Measurements from ENCODE around the gene KCTD13.
"Not testable (repeated sequence)": the region's sequence is repeated elsewhere in the genome, so short reads cannot be mapped to it uniquely, and the experiment has no call there.

KCTD13 gene

DNA sequence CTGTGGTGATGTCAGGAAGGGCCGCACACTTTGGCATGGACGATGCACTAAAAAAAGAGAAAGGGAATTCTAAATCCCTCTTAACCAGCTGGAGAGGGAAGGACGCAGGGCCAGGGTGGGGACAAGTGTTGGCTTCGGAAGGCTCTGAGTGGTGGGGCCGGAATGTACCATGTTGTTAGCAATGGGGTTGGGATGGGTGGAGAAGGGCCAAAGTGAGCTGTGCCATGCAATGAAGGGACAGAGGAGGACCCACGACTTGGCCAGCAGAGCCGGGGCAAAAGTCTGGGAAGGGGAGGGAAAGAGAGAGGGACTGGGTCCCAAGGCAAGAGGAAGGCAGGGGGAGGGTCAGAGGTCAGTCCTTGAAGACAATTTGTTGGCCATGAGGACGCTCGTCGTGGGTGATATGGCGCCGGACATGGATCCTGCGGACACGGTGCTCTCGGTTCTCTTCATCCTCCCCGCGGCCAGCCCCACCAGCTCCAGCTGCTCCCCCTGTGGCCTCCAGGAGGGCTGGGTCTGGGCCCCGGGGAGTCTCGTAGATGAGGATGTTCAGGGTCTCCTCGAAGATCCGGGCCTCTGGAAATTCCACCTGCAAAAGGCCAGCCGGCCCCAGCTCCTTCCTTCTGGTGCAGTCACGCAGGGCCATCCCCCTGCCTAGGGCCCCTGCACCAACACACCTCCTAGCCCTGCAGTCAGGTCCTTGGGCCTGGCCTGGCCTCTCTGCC is 19.3 kb downstream of the KCTD13 start:
- no peak for DNase-seq

GRCh38 chr16:29905668-29906067 is 20.4 kb downstream of the KCTD13 start:
- DNase-seq = no peak

- no peak for DNase-seq
Observed at GRCh38 chr16:29904947-29905346, 21.1 kb downstream of the KCTD13 start.

- no peak for DNase-seq
Observed at GRCh38 chr16:29903590-29903989, 22.4 kb downstream of the KCTD13 start.

- no peak for DNase-seq
Observed at GRCh38 chr16:29901607-29901945, 24.4 kb downstream of the KCTD13 start.

GRCh38 chr16:29900888-29901606 is 25.0 kb downstream of the KCTD13 start:
- DNase-seq = no peak

DNA sequence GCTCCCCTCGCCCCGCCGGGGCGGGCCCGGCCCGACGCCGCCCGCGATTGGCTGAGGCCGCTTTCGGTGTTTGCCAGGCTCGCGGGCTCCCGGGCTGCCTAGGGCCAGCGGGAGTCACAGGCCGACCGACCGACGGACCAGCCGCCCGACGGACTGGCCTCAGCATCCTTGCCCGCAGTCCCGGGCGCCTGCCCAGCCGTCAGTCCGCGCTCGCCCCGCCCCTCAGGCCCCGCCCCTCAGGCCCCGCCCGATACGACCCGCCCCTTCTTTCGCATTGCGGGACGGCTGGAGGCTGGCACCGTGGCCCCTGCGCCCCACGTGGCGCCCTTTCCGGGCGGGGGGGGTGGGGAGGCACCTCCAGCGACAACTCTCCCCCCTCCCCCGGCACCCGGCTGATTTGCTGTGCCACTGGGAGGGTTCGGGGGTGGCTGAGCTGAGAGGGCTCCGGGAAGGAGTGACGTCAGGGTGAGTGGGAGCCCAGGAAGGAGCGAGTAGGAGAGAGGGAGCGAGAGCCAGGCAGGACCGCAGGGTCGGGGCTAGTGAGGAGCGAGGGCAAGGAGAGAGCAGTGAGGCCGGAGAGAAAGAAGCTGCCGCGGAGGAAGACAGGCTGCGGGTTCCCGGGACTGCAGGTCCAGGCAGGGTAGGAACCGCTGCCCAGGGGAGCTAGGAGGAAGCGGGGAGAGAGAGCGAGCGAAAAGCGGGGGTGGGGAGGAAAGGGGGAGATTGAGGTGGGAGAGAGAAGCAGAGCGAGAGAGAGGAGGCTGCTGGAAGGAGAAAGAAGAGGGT is 25.7 kb downstream of the KCTD13 start, which contains the start of gene ASPHD1:
ASPHD1 (plus strand) TSS at position 387 of the 786 bp plus-strand sequence. CDS start 484 bp downstream, outside the sequence.
- peak; percentile 86 for DNase-seq

DNA sequence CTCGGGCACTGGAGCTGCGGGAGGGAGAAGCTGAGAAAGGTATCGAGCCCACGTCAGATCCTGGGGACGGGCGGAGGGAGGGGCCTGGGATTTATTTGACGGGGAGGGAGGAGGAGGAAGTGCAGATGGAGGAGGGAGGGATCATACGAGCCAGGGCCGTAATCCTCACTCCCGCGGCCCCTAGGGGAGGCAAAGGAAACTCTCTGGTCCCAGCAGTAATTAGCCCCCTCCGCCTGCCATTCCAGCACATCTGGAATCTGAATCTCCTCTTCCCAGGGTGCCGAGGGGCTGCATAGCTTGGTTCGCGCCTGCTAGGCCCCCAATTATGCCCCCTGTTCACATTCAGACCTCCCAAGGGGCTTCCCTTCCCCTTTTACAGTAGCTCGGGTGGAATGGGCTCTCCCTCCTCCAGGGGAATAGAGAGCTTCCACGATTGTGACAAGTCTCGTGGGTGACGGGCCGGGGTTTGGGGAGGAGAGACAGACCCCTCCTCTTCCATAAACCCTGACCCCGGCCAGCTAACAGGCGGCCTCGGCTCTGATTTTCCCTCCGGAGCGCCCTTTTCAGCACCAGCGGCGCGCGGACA is 26.4 kb downstream of the KCTD13 start, which contains the start of gene SEZ6L2:
SEZ6L2 (minus strand) TSS at position 35 of the 586 bp plus-strand sequence. CDS start 531 bp downstream, outside the sequence.
- peak; percentile 76 for DNase-seq

DNA sequence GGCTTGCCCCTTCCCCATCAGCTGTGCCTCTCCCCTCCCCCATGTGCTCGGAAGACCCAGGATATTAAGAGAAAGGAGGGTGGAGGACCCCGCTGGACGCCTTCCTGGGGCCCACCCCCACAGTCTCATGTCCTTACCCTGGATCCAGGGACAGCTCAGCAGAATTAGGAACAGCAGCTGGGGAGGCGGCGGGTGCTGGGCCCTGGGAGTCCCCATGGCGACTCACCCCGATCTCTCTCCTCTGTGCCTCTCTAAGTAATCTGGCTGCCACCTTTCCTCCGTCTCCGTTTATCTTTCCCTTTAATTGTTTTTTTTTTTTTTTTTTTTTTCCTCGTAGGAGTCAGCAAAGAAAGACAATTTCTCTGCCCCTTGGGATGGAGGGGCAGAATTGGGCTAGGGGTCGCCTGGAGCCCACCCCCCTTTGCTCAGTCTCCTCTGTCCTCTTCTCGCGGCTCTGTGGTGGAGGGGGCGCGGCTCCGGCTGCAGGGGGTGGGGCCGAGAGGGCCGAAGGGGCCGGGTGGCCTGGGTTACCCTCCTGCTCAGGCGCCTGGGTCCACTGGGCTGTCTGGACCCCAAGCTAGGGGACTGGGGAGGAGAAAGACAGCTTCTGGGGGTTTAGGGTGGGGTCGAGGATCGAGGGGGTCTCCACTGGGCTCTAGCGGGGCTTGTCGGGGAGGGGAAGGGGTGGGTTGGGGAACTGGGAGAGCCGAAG is 27.1 kb downstream of the KCTD13 start:
- no peak for DNase-seq

GRCh38 chr16:29898135-29898803 is 27.8 kb downstream of the KCTD13 start:
- no peak for DNase-seq

GRCh38 chr16:29897333-29897732 is 28.7 kb downstream of the KCTD13 start:
- DNase-seq = no peak

- no peak for DNase-seq
Observed at GRCh38 chr16:29896841-29897240, 29.2 kb downstream of the KCTD13 start.

- no peak for DNase-seq
Observed at GRCh38 chr16:29894352-29894751, 31.7 kb downstream of the KCTD13 start.

GRCh38 chr16:29893553-29893952 is 32.5 kb downstream of the KCTD13 start:
- DNase-seq = no peak

DNA sequence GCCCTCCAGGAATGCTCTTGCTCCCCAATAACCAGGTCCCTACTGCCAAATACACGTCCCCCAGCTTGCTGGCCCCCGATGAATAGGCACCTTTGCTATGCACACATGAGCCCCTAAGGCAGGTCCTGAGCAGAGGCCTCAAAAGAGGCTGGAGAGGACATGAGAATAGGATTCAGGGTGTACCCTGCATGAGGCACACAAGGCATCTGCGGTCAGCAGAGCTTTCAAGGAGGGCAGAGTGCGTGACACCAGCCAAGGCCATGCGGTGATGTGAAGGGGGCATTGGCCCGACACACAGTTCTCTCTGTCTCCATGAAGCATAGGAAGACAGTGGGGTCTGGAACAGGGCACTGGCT is 33.6 kb downstream of the KCTD13 start:
- no peak for DNase-seq

GRCh38 chr16:29891525-29892457 is 34.2 kb downstream of the KCTD13 start:
- peak; percentile 68 for DNase-seq

GRCh38 chr16:29889372-29889771 is 36.7 kb downstream of the KCTD13 start:
- DNase-seq = not testable (repeated sequence)

- no peak for DNase-seq
Observed at GRCh38 chr16:29883987-29884386, 42.0 kb downstream of the KCTD13 start.

- no peak for DNase-seq
Observed at GRCh38 chr16:29881050-29881449, 45.0 kb downstream of the KCTD13 start.

DNA sequence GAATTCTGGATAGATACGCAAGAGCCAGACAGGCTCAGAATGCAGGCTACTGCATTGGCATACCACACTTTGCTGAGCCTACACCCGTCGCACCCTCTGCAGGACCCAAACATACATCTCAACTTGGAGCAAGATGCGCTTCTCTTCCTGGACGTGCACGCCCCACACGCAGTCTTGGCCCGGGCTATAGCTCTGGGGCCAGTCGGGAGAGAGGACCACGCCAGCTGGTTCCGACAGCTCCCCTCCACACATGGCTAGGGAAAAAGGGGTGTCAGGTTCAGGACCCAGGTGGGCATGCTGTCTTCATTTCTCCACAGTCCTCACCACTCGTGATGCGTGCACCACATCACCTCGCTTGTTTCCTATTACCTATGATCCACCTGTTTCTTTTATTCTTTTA is 47.9 kb downstream of the KCTD13 start:
- no peak for DNase-seq
